CD14-positive monocyte (primary cell): ENCODE measurements around the gene LRFN3. TPM values are rescaled to one million over a fixed set of nuclear protein-coding genes. Genes with fewer than 3 reads are reported as not detected.

Experiments used
- DNase-seq, 3 donors: peaks; one replicate each; pipeline ENCODE4 v3.0.0-alpha.2; 2011 to 2022
- H2AFZ ChIP-seq: 2 replicates; pipeline ENCODE4 v1.6.0; 2012; ENCODE audit warnings: mild to moderate bottlenecking, low read depth, low read length, inconsistent platforms; ENCODE audit not compliant: insufficient read depth, poor library complexity, severe bottlenecking
- H3K27ac ChIP-seq, 2 donors: 1 replicate in 1 of 2; 2 replicates in 1 of 2; pipeline ENCODE4 v1.5.1; 2012 to 2013; ENCODE audit warnings: low read length in 2 of 2, control low read depth in 1 of 2, inconsistent platforms in 1 of 2, low read depth in 1 of 2, mild to moderate bottlenecking in 1 of 2
- H3K27me3 ChIP-seq, 2 donors: one replicate each; pipeline versions ENCODE4 v1.6.0 to v1.6.1; 2011 to 2013; ENCODE audit warnings: low read length in 2 of 2; ENCODE audit not compliant: control insufficient read depth in 2 of 2, insufficient read depth in 2 of 2
- H3K36me3 ChIP-seq, 2 donors: replicated peaks in 1 of 2; 1 replicate in 1 of 2; 2 replicates in 1 of 2; pipeline versions ENCODE4 v1.5.1 to v1.6.1; 2012 to 2013; ENCODE audit warnings: low read length in 2 of 2, control low read depth in 1 of 2, inconsistent platforms in 1 of 2, mild to moderate bottlenecking in 1 of 2; ENCODE audit not compliant: insufficient read depth in 2 of 2, control insufficient read depth in 1 of 2
- H3K4me1 ChIP-seq, 2 donors: 1 replicate in 1 of 2; 2 replicates in 1 of 2; pipeline versions ENCODE4 v1.5.1 to v1.6.1; 2012 to 2013; ENCODE audit warnings: low read length in 2 of 2, control low read depth in 1 of 2, inconsistent platforms in 1 of 2, mild to moderate bottlenecking in 1 of 2, moderate library complexity in 1 of 2; ENCODE audit not compliant: insufficient read depth in 2 of 2, control insufficient read depth in 1 of 2
- H3K4me2 ChIP-seq: replicated peaks from 2 replicates; pipeline ENCODE3; 2012; ENCODE audit warnings: low read length, moderate library complexity, mild to moderate bottlenecking; ENCODE audit not compliant: poor library complexity, severe bottlenecking; ENCODE audit errors: extremely low read depth
- H3K4me3 ChIP-seq, 3 experiments: fragments of 200-600 bp in 1 of 3; sonication (generic) in 1 of 3; replicated peaks in 1 of 3; 1 replicate in 2 of 3; 2 replicates in 1 of 3; pipeline ENCODE4 v1.5.1; 2011 to 2013; ENCODE audit warnings: low read length in 3 of 3, mild to moderate bottlenecking in 3 of 3, control low read depth in 2 of 3, low read depth in 2 of 3, inconsistent platforms in 1 of 3, moderate library complexity in 1 of 3
- H3K79me2 ChIP-seq: 2 replicates; pipeline ENCODE4 v1.6.0; 2012; ENCODE audit warnings: mild to moderate bottlenecking, control low read depth, inconsistent platforms, low read length, moderate library complexity; ENCODE audit not compliant: insufficient read depth
- H3K9ac ChIP-seq: 2 replicates; pipeline ENCODE4 v1.6.0; 2017; ENCODE audit warnings: low read length, mild to moderate bottlenecking; ENCODE audit not compliant: insufficient read depth, poor library complexity, severe bottlenecking
- H3K9me3 ChIP-seq, 2 donors: replicated peaks in 1 of 2; 1 replicate in 1 of 2; 2 replicates in 1 of 2; pipeline versions ENCODE4 v1.5.1 to v1.6.1; 2012 to 2013; ENCODE audit warnings: low read length in 2 of 2, control low read depth in 1 of 2; ENCODE audit not compliant: control insufficient read depth in 1 of 2, insufficient read depth in 1 of 2
- H4K20me1 ChIP-seq: 2 replicates; pipeline ENCODE4 v1.6.0; 2012; ENCODE audit warnings: mild to moderate bottlenecking, low read length, control low read depth, moderate library complexity; ENCODE audit not compliant: insufficient read depth
- H3K27ac Mint-ChIP-seq, 7 donors: one replicate each; pipeline ENCODE4 v1.8.0; 2020; ENCODE audit warnings: mild to moderate bottlenecking in 7 of 7, mixed read lengths in 7 of 7, moderate library complexity in 6 of 7, inconsistent platforms in 2 of 7
- H3K27me3 Mint-ChIP-seq, 3 donors: one replicate each; pipeline ENCODE4 v1.8.0; 2021 to 2022; ENCODE audit warnings: low read depth in 3 of 3, mild to moderate bottlenecking in 3 of 3, mixed read lengths in 3 of 3, moderate library complexity in 3 of 3, inconsistent platforms in 1 of 3
- H3K36me3 Mint-ChIP-seq, 2 donors: one replicate each; pipeline ENCODE4 v1.8.0; 2020; ENCODE audit warnings: mixed read lengths in 2 of 2, inconsistent platforms in 1 of 2, mild to moderate bottlenecking in 1 of 2
- H3K4me1 Mint-ChIP-seq: one replicate; pipeline ENCODE4 v1.8.0; 2020; ENCODE audit warnings: mild to moderate bottlenecking, mixed read lengths
- H3K4me3 Mint-ChIP-seq, 2 donors: one replicate each; pipeline ENCODE4 v1.8.0; 2020; ENCODE audit warnings: mild to moderate bottlenecking in 2 of 2, mixed read lengths in 2 of 2, moderate library complexity in 1 of 2
- H3K9me3 Mint-ChIP-seq, 7 donors: one replicate each; pipeline ENCODE4 v1.8.0; 2020 to 2022; ENCODE audit warnings: mixed read lengths in 7 of 7, mild to moderate bottlenecking in 6 of 7, moderate library complexity in 6 of 7, inconsistent platforms in 2 of 7
- CTCF ChIP-seq: fragments of 200-600 bp; IDR thresholded peaks from one replicate; pipeline ENCODE4 v1.8.0; 2022; ENCODE audit warnings: antibody characterized with exemption, mild to moderate bottlenecking
- WGBS: methylation state at CpG from one replicate; pipeline ENCODE4 v1.1.5; 2013; ENCODE audit warnings: missing lambda C conversion rate; ENCODE audit not compliant: insufficient coverage; 5-methylcytosine and 5-hydroxymethylcytosine counted together
- intact Hi-C, 2 donors: fragments of 100-400 bp; cut with micrococcal nuclease; formaldehyde crosslinking; loops; one replicate each; pipeline versions ENCODE4 v1.15.0 to v1.15.1; 2023
- polyA plus RNA-seq, 3 donors: library from polyadenylated mRNA; depleted of rRNA in 1 of 3; unstranded in 2 of 3; stranded (reverse) in 1 of 3; fragments of 300-500 nt in 2 of 3; fragments of >200 nt in 1 of 3; fragmentation: Illumina TruSeq in 2 of 3; gene quantifications; 1 replicate in 2 of 3; 2 replicates in 1 of 3; pipeline ENCODE4 v1.2.3, GENCODE V29; 2012 to 2021

LRFN3 gene
- polyA plus RNA-seq, 3 donors, result 0.04 TPM; not detected in 2

- no peak for DNase-seq
- Histone ChIP-seq H3K4me2 (no peak overlapping the region), H3K36me3 (peaks cover 0 to 5% of the 10 kb centered on the region in 2 donors), H3K27me3 (peaks cover 0 to 3% of the 10 kb centered on the region in 2 donors), H3K4me3 (no peak overlapping the region), H3K79me2 (peaks cover 23% of the 10 kb centered on the region), H3K9ac (no peak overlapping the region), H3K27ac (no peak overlapping the region), H3K9me3 (no peaks in the 10 kb centered on the region), H4K20me1 (peaks cover 20% of the 10 kb centered on the region), H2AFZ (no peak overlapping the region), H3K4me1 (peaks cover 27 to 28% of the 10 kb centered on the region in 2 donors)
- Mint-ChIP-seq H3K4me1 (peaks cover 33% of the 10 kb centered on the region), H3K27ac (peak overlapping the region in 2 of 7 donors; percentile 35 to 57), H3K27me3 (peaks cover 2 to 13% (median 10%) of the 10 kb centered on the region in 3 donors), H3K36me3 (peaks cover 6 to 7% of the 10 kb centered on the region in 2 donors), H3K9me3 (peaks cover 3 to 10% (median 7%) of the 10 kb centered on the region in 7 donors), H3K4me3 (no peak overlapping the region)
- intact Hi-C loops, result no loop called here
- WGBS, result 100% methylated on average over 1 of the region's 8 CpGs
- TF ChIP-seq CTCF, result no peak
Measured at GRCh38 chr19:35992907-35993765, 57.0 kb downstream of the LRFN3 start.

GRCh38 chr19:35993923-35994598 lies 57.9 kb downstream of the LRFN3 start:
- H3K27me3 ChIP-seq, result no peaks in the 10 kb centered on the region
- no peaks in the 10 kb centered on the region for H3K9me3 ChIP-seq
- 39% methylated on average over 45 of the region's 49 CpGs for WGBS
- no peak for DNase-seq
- Mint-ChIP-seq H3K4me3 (peak overlapping the region; percentile 68 to 81), H3K9me3 (peaks cover 0 to 4% (median 3%) of the 10 kb centered on the region in 7 donors), H3K36me3 (peaks cover 6 to 9% of the 10 kb centered on the region in 2 donors), H3K27ac (peak overlapping the region in 3 of 7 donors; percentile 54 to 89 (median 68)), H3K27me3 (peaks cover 2 to 4% (median 3%) of the 10 kb centered on the region in 3 donors), H3K4me1 (peaks cover 33% of the 10 kb centered on the region)
- no peak for TF ChIP-seq CTCF
- peak overlapping the region; percentile 24 for H3K9ac ChIP-seq
- H3K4me1 ChIP-seq, result peaks cover 27 to 28% of the 10 kb centered on the region in 2 donors
- H3K27ac ChIP-seq, result peak overlapping the region in 1 of 2 donors; percentile 76
- peak overlapping the region; percentile 94 for H2AFZ ChIP-seq
- H3K36me3 ChIP-seq, result peaks cover 7 to 14% of the 10 kb centered on the region in 2 donors
- H4K20me1 ChIP-seq, result peaks cover 22% of the 10 kb centered on the region
- peaks cover 31% of the 10 kb centered on the region for H3K79me2 ChIP-seq
- intact Hi-C loops, result no loop called here
- H3K4me2 ChIP-seq, result peak overlapping the region; percentile 91
- H3K4me3 ChIP-seq, result peak overlapping the region in 2 of 3 experiments; percentile 73 to 85
